Fibroblast of lung (primary cell): ENCODE measurements around the gene ACTR1B. TPM values are rescaled to one million over a fixed set of nuclear protein-coding genes. Genes with fewer than 3 reads are reported as not detected.

ENCODE experiments used
- DNase-seq, 2 donors: peaks; one replicate each; pipeline versions ENCODE4 v3.0.0 to v3.0.0-alpha.2; 2010; ENCODE audit warnings: low read depth in 2 of 2
- H2AFZ ChIP-seq: 2 replicates; pipeline ENCODE4 v1.5.1; 2012; ENCODE audit warnings: low read length, control low read depth, inconsistent platforms
- H3K27ac ChIP-seq: 2 replicates; pipeline ENCODE4 v1.5.1; 2011; ENCODE audit warnings: low read length, control low read depth; ENCODE audit not compliant: insufficient read depth
- H3K27me3 ChIP-seq: 2 replicates; pipeline ENCODE4 v1.5.1; 2011; ENCODE audit warnings: mild to moderate bottlenecking, low read length; ENCODE audit not compliant: control insufficient read depth, insufficient read depth
- H3K36me3 ChIP-seq: 2 replicates; pipeline ENCODE4 v1.5.1; 2011; ENCODE audit warnings: low read length; ENCODE audit not compliant: control insufficient read depth, insufficient read depth
- H3K4me1 ChIP-seq: 2 replicates; pipeline ENCODE4 v1.5.1; 2011; ENCODE audit warnings: low read length; ENCODE audit not compliant: control insufficient read depth, insufficient read depth; ENCODE audit errors: extremely low read depth
- H3K4me2 ChIP-seq: 2 replicates; pipeline ENCODE4 v1.5.1; 2011; ENCODE audit warnings: low read length, control low read depth; ENCODE audit not compliant: insufficient read depth; ENCODE audit errors: extremely low read depth
- H3K4me3 ChIP-seq, 4 experiments: fragments of 200-600 bp in 1 of 4; sonication (generic) in 1 of 4; replicated peaks in 1 of 4; 2 replicates each; pipeline ENCODE4 v1.5.1; 2011 to 2016; ENCODE audit warnings: low read length in 4 of 4, low read depth in 3 of 4, mild to moderate bottlenecking in 3 of 4, control low read depth in 2 of 4, inconsistent platforms in 1 of 4, mixed read lengths in 1 of 4; ENCODE audit not compliant: insufficient read depth in 1 of 4; ENCODE audit errors: control extremely low read depth in 1 of 4
- H3K79me2 ChIP-seq: 2 replicates; pipeline ENCODE4 v1.5.1; 2012; ENCODE audit warnings: mild to moderate bottlenecking, low read length, inconsistent platforms; ENCODE audit not compliant: control insufficient read depth, insufficient read depth
- H3K9ac ChIP-seq: 2 replicates; pipeline ENCODE4 v1.5.1; 2011; ENCODE audit warnings: mild to moderate bottlenecking, low read length, control low read depth; ENCODE audit not compliant: insufficient read depth
- H3K9me3 ChIP-seq: 2 replicates; pipeline ENCODE4 v1.5.1; 2012; ENCODE audit warnings: low read depth, low read length; ENCODE audit not compliant: control insufficient read depth, insufficient read depth
- H4K20me1 ChIP-seq: 2 replicates; pipeline ENCODE4 v1.5.1; 2011; ENCODE audit warnings: low read length; ENCODE audit not compliant: control insufficient read depth, insufficient read depth; ENCODE audit errors: extremely low read depth
- CTCF ChIP-seq, 2 donors: IDR thresholded peaks in 1 of 2; conservative IDR thresholded peaks in 1 of 2; 1 replicate in 1 of 2; 2 replicates in 1 of 2; pipeline ENCODE4 v1.5.1; 2011 to 2012; ENCODE audit warnings: low read length in 2 of 2, control low read depth in 1 of 2, inconsistent platforms in 1 of 2, low read depth in 1 of 2, mild to moderate bottlenecking in 1 of 2
- EZH2 ChIP-seq: IDR thresholded peaks from 2 replicates; pipeline ENCODE4 v1.5.1; 2012; ENCODE audit warnings: low read length, control low read depth, mild to moderate bottlenecking; ENCODE audit errors: missing control alignments
- polyA plus RNA-seq, 2 donors: library from polyadenylated mRNA; depleted of rRNA in 1 of 2; stranded (reverse) in 1 of 2; unstranded in 1 of 2; fragments of >200 nt; gene quantifications; 2 replicates each; pipeline ENCODE4 v1.2.1, GENCODE V29; 2011 to 2012; ENCODE audit warnings: missing spikeins in 1 of 2
- total RNA-seq: library from RNA; depleted of rRNA; stranded (reverse); fragments of >200 nt; gene quantifications from 2 replicates; pipeline ENCODE4 v1.2.1, GENCODE V29; 2014

The ACTR1B gene
- total and polyA plus RNA-seq, 2 donors (not counting 1 experiment from before 2014, with no cell fraction given): 38.3 to 69.9 TPM

- no peaks in the 10 kb centered on the region for H3K9me3 ChIP-seq
- H3K9ac ChIP-seq: no peak overlapping the region
- H4K20me1 ChIP-seq: no peaks in the 10 kb centered on the region
- H3K36me3 ChIP-seq: peaks cover 32% of the 10 kb centered on the region
- H3K27me3 ChIP-seq: no peaks in the 10 kb centered on the region
- no peak overlapping the region for H2AFZ ChIP-seq
- no peaks in the 10 kb centered on the region for H3K4me1 ChIP-seq
- H3K4me2 ChIP-seq: no peak overlapping the region
- H3K4me3 ChIP-seq: no peak overlapping the region
- no peak overlapping the region for H3K27ac ChIP-seq
- TF ChIP-seq EZH2: no peak
- TF ChIP-seq CTCF (conservative IDR thresholded peaks at IDR 0.05 in 1 of 2, IDR thresholded peaks at IDR 0.05 in 1 of 2; ENCODE audit: low read depth in 1 of 2, low read length in 2 of 2): no peak
- no peak for DNase-seq
- peaks cover 7% of the 10 kb centered on the region for H3K79me2 ChIP-seq
Observed at GRCh38 chr2:97654791-97655190, 9.1 kb downstream of the ACTR1B start.

- Histone ChIP-seq H3K36me3 (peaks cover 29% of the 10 kb centered on the region), H3K27ac (no peak overlapping the region), H3K4me1 (no peaks in the 10 kb centered on the region), H3K9ac (no peak overlapping the region), H2AFZ (no peak overlapping the region), H3K27me3 (no peaks in the 10 kb centered on the region), H3K4me3 (no peak overlapping the region), H3K79me2 (peaks cover 2% of the 10 kb centered on the region), H4K20me1 (no peaks in the 10 kb centered on the region), H3K9me3 (no peaks in the 10 kb centered on the region), H3K4me2 (no peak overlapping the region)
- TF ChIP-seq CTCF (conservative IDR thresholded peaks at IDR 0.05 in 1 of 2, IDR thresholded peaks at IDR 0.05 in 1 of 2; ENCODE audit: low read depth in 1 of 2, low read length in 2 of 2) (no peak), EZH2 (no peak)
- DNase-seq: no peak
Observed at GRCh38 chr2:97654309-97654708, 9.5 kb downstream of the ACTR1B start.

- no peak for DNase-seq
- TF ChIP-seq EZH2: no peak
- no peak for TF ChIP-seq CTCF (conservative IDR thresholded peaks at IDR 0.05 in 1 of 2, IDR thresholded peaks at IDR 0.05 in 1 of 2; ENCODE audit: low read depth in 1 of 2, low read length in 2 of 2)
- Histone ChIP-seq H3K9me3 (no peaks in the 10 kb centered on the region), H3K9ac (no peak overlapping the region), H2AFZ (no peak overlapping the region), H4K20me1 (no peaks in the 10 kb centered on the region), H3K36me3 (peaks cover 27% of the 10 kb centered on the region), H3K4me2 (no peak overlapping the region), H3K27ac (no peak overlapping the region), H3K4me3 (no peak overlapping the region), H3K27me3 (no peaks in the 10 kb centered on the region), H3K4me1 (no peaks in the 10 kb centered on the region), H3K79me2 (no peaks in the 10 kb centered on the region)
Observed at GRCh38 chr2:97653874-97654273, 10.0 kb downstream of the ACTR1B start.
